K562 (cell line): ENCODE measurements around the gene MCM5. TPM values are rescaled to one million over a fixed set of nuclear protein-coding genes. Genes with fewer than 3 reads are reported as not detected.

Source experiments
- ATAC-seq: fragments of 200-7000 bp; cut with Tn5 transposase; 3 replicates; pipeline ENCODE4 v1.9.1; 2020; ENCODE audit warnings: moderate library complexity
- BruUV-seq: library from RNA; stranded (reverse); fragments of 400-500 nt; replicated peaks from 2 replicates; lab custom pipeline; 2021; lab: Mats Ljungman, UMichigan
- CTCF ChIA-PET: fragments of 300-600 bp; formaldehyde crosslinking; extraction: SDS; loops from one replicate; lab custom pipeline; 2021; ENCODE audit warnings: low intra/inter-chr PET ratio; lab: Yijun Ruan, JAX
- POLR2A ChIA-PET: fragments of 300-600, 350-650 bp; sonication (Branson Sonifier 250); formaldehyde crosslinking; extraction: SDS; loops from one replicate; lab custom pipeline; 2021; ENCODE audit warnings: antibody characterized with exemption, inconsistent platforms; lab: Yijun Ruan, JAX
- DNase-seq, 4 experiments: peaks; one replicate each; pipeline versions ENCODE4 v3.0.0 to v3.0.0-alpha.2; 2011 to 2018; ENCODE audit warnings: low spot score in 3 of 4, mixed read lengths in 3 of 4; ENCODE audit errors: extremely low read depth in 1 of 4
- FAIRE-seq: peaks from 2 replicates; lab custom pipeline; 2011; peaks lifted over from hg19 to GRCh38; lab: Jason Lieb, UNC
- H2AFZ ChIP-seq: 2 replicates; pipeline ENCODE4 v1.6.0; 2011; ENCODE audit warnings: low read depth, low read length, control low read depth, inconsistent platforms
- H3K27ac ChIP-seq: fragments of 200-600 bp; 3 replicates; pipeline ENCODE4 v1.8.0; 2011; ENCODE audit warnings: low read depth, mild to moderate bottlenecking, control low read depth, inconsistent platforms, low read length, moderate library complexity, mixed read lengths; ENCODE audit errors: extremely low read depth
- H3K27me3 ChIP-seq, 2 experiments: fragments of 300-600 bp in 1 of 2; 2 replicates in 1 of 2; 3 replicates in 1 of 2; pipeline versions ENCODE4 v1.6.0 to v1.8.0; 2011; ENCODE audit warnings: inconsistent platforms in 2 of 2, low read length in 2 of 2, mild to moderate bottlenecking in 1 of 2, mixed read lengths in 1 of 2, moderate library complexity in 1 of 2; ENCODE audit not compliant: control insufficient read depth in 2 of 2, insufficient read depth in 2 of 2
- H3K36me3 ChIP-seq: fragments of 300-600 bp; 3 replicates; pipeline ENCODE4 v1.8.0; 2011; ENCODE audit warnings: mild to moderate bottlenecking, low read length, inconsistent platforms; ENCODE audit not compliant: control insufficient read depth, insufficient read depth
- H3K4me1 ChIP-seq, 2 experiments: fragments of 200-600 bp in 1 of 2; replicated peaks in 1 of 2; 2 replicates in 1 of 2; 3 replicates in 1 of 2; pipeline versions ENCODE4 v1.5.1 to v1.8.0; 2011; ENCODE audit warnings: inconsistent platforms in 2 of 2, low read length in 2 of 2, mild to moderate bottlenecking in 1 of 2, mixed read lengths in 1 of 2, moderate library complexity in 1 of 2; ENCODE audit not compliant: control insufficient read depth in 2 of 2, insufficient read depth in 2 of 2
- H3K4me2 ChIP-seq: 2 replicates; pipeline ENCODE4 v1.6.1; 2011; ENCODE audit warnings: low read length, control low read depth, inconsistent platforms, mixed read lengths; ENCODE audit not compliant: insufficient read depth
- H3K4me3 ChIP-seq: fragments of 200-600 bp; sonication (generic), shearing (Covaris generic); 2 replicates; pipeline ENCODE4 v1.5.1; 2016; ENCODE audit warnings: control low read depth, inconsistent platforms
- H3K79me2 ChIP-seq: fragments of 200-600 bp; 3 replicates; pipeline ENCODE4 v1.8.0; 2011; ENCODE audit warnings: low read length, inconsistent platforms; ENCODE audit not compliant: control insufficient read depth, insufficient read depth
- H3K9ac ChIP-seq, 2 experiments: 2 replicates each; pipeline versions ENCODE4 v1.6.0 to v1.6.1; 2011; ENCODE audit warnings: low read depth in 2 of 2, low read length in 2 of 2, control low read depth in 1 of 2, inconsistent platforms in 1 of 2, mild to moderate bottlenecking in 1 of 2, mixed read lengths in 1 of 2; ENCODE audit not compliant: insufficient read depth in 1 of 2
- H3K9me1 ChIP-seq: one replicate; pipeline ENCODE4 v1.6.0; 2011; ENCODE audit warnings: inconsistent platforms, mild to moderate bottlenecking, low read length, moderate library complexity; ENCODE audit not compliant: control insufficient read depth, insufficient read depth
- H3K9me3 ChIP-seq: replicated peaks from 2 replicates; pipeline ENCODE4 v1.5.1; 2011; ENCODE audit warnings: low read depth, low read length, inconsistent platforms; ENCODE audit not compliant: control insufficient read depth, insufficient read depth
- H4K20me1 ChIP-seq: replicated peaks from 2 replicates; pipeline ENCODE4 v1.6.1; 2011; ENCODE audit warnings: low read length, inconsistent platforms, mixed read lengths; ENCODE audit not compliant: control insufficient read depth, insufficient read depth
- CEBPG ChIP-seq, 3 experiments: fragments of 200-800 bp in 1 of 3; sonication (Bioruptor generic) in 1 of 3; sonication (generic) in 1 of 3; formaldehyde crosslinking in 1 of 3; IDR thresholded peaks in 2 of 3; conservative IDR thresholded peaks in 1 of 3; 2 replicates each; pipeline versions ENCODE4 v1.6.1 to v1.8.0; 2016 to 2022; ENCODE audit warnings: missing compliant biosample characterization in 2 of 3, missing genetic modification characterization in 2 of 3, mild to moderate bottlenecking in 1 of 3, missing genetic modification reagents in 1 of 3
- E2F5 ChIP-seq: sonication (generic); formaldehyde crosslinking; IDR thresholded peaks from 2 replicates; pipeline ENCODE4 v1.8.0; 2022; ENCODE audit warnings: mild to moderate bottlenecking, missing genetic modification reagents
- FOS ChIP-seq: IDR thresholded peaks from 3 replicates; pipeline ENCODE4 v1.6.1; 2011; ENCODE audit not compliant: insufficient read length; ENCODE audit errors: extremely low read depth
- FOXK2 ChIP-seq, 2 experiments: fragments of 450-650 bp; IDR thresholded peaks in 1 of 2; conservative IDR thresholded peaks in 1 of 2; 2 replicates each; pipeline ENCODE4 v1.6.1; 2016; ENCODE audit warnings: low read depth in 2 of 2, mild to moderate bottlenecking in 1 of 2
- GTF2F1 ChIP-seq: IDR thresholded peaks from 2 replicates; pipeline ENCODE4 v1.6.1; 2011; ENCODE audit warnings: low read depth, low read length, improper control_type of control experiment
- HDAC6 ChIP-seq: IDR thresholded peaks from 2 replicates; pipeline ENCODE4 v1.6.1; 2012; ENCODE audit warnings: low read depth, mild to moderate bottlenecking, control low read depth, inconsistent platforms, low read length, moderate library complexity
- MECOM ChIP-seq: fragments of 250-450 bp; sonication (Bioruptor Pico); IDR thresholded peaks from 2 replicates; pipeline ENCODE4 v1.8.0; 2022; ENCODE audit warnings: inconsistent platforms
- RFX7 ChIP-seq: fragments of 250-450 bp; sonication (Bioruptor Pico); IDR thresholded peaks from 2 replicates; pipeline ENCODE4 v1.5.1; 2021; ENCODE audit warnings: mild to moderate bottlenecking
- ZBTB2 ChIP-seq: fragments of 450-650 bp; IDR thresholded peaks from 2 replicates; pipeline ENCODE4 v1.6.1; 2016; ENCODE audit warnings: antibody characterized with exemption
- ZNF253 ChIP-seq: fragments of 250-450 bp; sonication (Bioruptor Pico); conservative IDR thresholded peaks from 2 replicates; pipeline ENCODE4 v1.6.1; 2021; ENCODE audit warnings: mild to moderate bottlenecking
- ZNF318 ChIP-seq, 2 experiments: fragments of 450-650 bp; IDR thresholded peaks; 2 replicates each; pipeline ENCODE4 v1.6.1; 2016; ENCODE audit warnings: mild to moderate bottlenecking in 2 of 2, borderline replicate concordance in 1 of 2, low read depth in 1 of 2, moderate library complexity in 1 of 2
- ZNF707 ChIP-seq: fragments of 250-450 bp; sonication (Bioruptor Pico); conservative IDR thresholded peaks from 2 replicates; pipeline ENCODE4 v1.8.0; 2022; ENCODE audit warnings: inconsistent platforms, mild to moderate bottlenecking, moderate library complexity
- WGBS: fragments of 100-300 bp; shearing (Covaris generic); methylation state at CpG from one replicate; pipeline ENCODE4 v1.1.6; 2016; ENCODE audit warnings: low coverage, mixed read lengths; ENCODE audit not compliant: insufficient coverage; ENCODE audit errors: missing lambda C conversion rate; 5-methylcytosine and 5-hydroxymethylcytosine counted together
- in situ Hi-C: fragments of 300-500 bp; cut with MboI; formaldehyde crosslinking; loops from 4 replicates; pipeline ENCODE4 v1.15.0; 2018; ENCODE audit warnings: inconsistent platforms, mixed read lengths
- intact Hi-C: fragments of 100-400 bp; cut with micrococcal nuclease; formaldehyde crosslinking; loops from 2 replicates; pipeline ENCODE4 v1.14.2; 2022
- polyA plus RNA-seq, 8 experiments: library from polyadenylated mRNA; depleted of rRNA in 4 of 8; stranded (reverse) in 5 of 8; unstranded in 3 of 8; fragments of >200 nt; fragmentation: Nextera tagmentation in 2 of 8; fragmentation: Illumina TruSeq in 1 of 8; extraction: Ambion mirVana in 2 of 8; extraction: Trizol in 1 of 8; gene quantifications; 2 replicates each; pipeline versions ENCODE4 v1.2.1 to v1.2.3, GENCODE V29; 2011 to 2014; ENCODE audit warnings: inconsistent platforms in 1 of 8, missing spikeins in 1 of 8
- total RNA-seq, 7 experiments: library from RNA; depleted of rRNA in 6 of 7; stranded (reverse); fragments of >200 nt in 6 of 7; fragmentation: Illumina TruSeq in 2 of 7; extraction: Trizol in 2 of 7; gene quantifications; 2 replicates each; pipeline versions ENCODE4 v1.2.1 to v1.2.3, GENCODE V29; 2011 to 2021; ENCODE audit warnings: low replicate concordance in 1 of 7

MCM5 gene
- total and polyA plus RNA-seq, 9 of the 15 experiments (the other 6 are each of a cell fraction or from before 2014, with no cell fraction given) = 5.6 to 180 (median 66.1) TPM

GRCh38 chr22:35439365-35439717 lies 39.4 kb downstream of the MCM5 start:
- POLR2A ChIA-PET = no interaction called here
- Histone ChIP-seq H3K9me1 (peaks cover 4% of the 10 kb centered on the region), H2AFZ (no peak overlapping the region), H3K36me3 (peaks cover 3% of the 10 kb centered on the region; the same call in 2 of the 3 replicates), H3K4me3 (no peak overlapping the region), H4K20me1 (0 out of 2 replicates have a peak, but pooled peaks cover 4% of the 10 kb centered on the region), H3K9me3 (no peaks in the 10 kb centered on the region), H3K79me2 (no peaks in the 10 kb centered on the region), H3K4me1 (no peaks in the 10 kb centered on the region; a peak in 2 of 5 replicates), H3K4me2 (no peak overlapping the region), H3K27ac (no peak overlapping the region), H3K27me3 (no peaks in the 10 kb centered on the region), H3K9ac (no peak overlapping the region)
- 67% methylated on average over 1 of the region's 1 CpG for WGBS
- FAIRE-seq (no peak), ATAC-seq (no peak), DNase-seq (no peak)
- CTCF ChIA-PET = no interaction called here
- no TSS peak for BruUV-seq
- intact Hi-C loops = no loop called here
- in situ Hi-C loops = no loop called here
- no peak for TF ChIP-seq ZNF707 (CRISPR knock-in tag)
- no peak for TF ChIP-seq MECOM (CRISPR knock-in tag)
- no peak for TF ChIP-seq ZNF253
- TF ChIP-seq CEBPG (CRISPR knock-in tag; IDR thresholded peaks at IDR 0.05) = no peak
- no peak for TF ChIP-seq CEBPG (tag; conservative IDR thresholded peaks at IDR 0.05 in 1 of 2, IDR thresholded peaks at IDR 0.05 in 1 of 2)
- no peak for TF ChIP-seq GTF2F1
- no peak for TF ChIP-seq HDAC6
- TF ChIP-seq FOXK2 (conservative IDR thresholded peaks at IDR 0.05 in 1 of 2, IDR thresholded peaks at IDR 0.05 in 1 of 2; ENCODE audit: low read depth in 2 of 2) = no peak
- no peak for TF ChIP-seq FOS
- TF ChIP-seq ZNF318 (IDR thresholded peaks at IDR 0.05; ENCODE audit: borderline replicate concordance in 1 of 2, low read depth in 1 of 2) = no peak
- no peak for TF ChIP-seq E2F5 (CRISPR knock-in tag)
- TF ChIP-seq RFX7 = no peak
- TF ChIP-seq ZBTB2 = no peak
